H1 (cell line): Measurements from ENCODE around the gene PQBP1. TPM values are rescaled to one million over a fixed set of nuclear protein-coding genes. Genes with fewer than 3 reads are reported as not detected.
"Not testable (repeated sequence)": the region's sequence is repeated elsewhere in the genome, so short reads cannot be mapped to it uniquely, and the experiment has no call there.

Experiments used
- CTCF ChIA-PET: fragments of 300-600 bp; sonication (Branson Sonifier 250); formaldehyde crosslinking; loops from one replicate; lab custom pipeline; 2021; ENCODE audit not compliant: partially characterized antibody; lab: Charles Lee
- POLR2A ChIA-PET: fragments of 300-600 bp; sonication (Branson Sonifier 250); formaldehyde crosslinking; loops from one replicate; lab custom pipeline; 2021; ENCODE audit warnings: inconsistent platforms; ENCODE audit not compliant: partially characterized antibody; lab: Charles Lee
- DNase-seq, 2 experiments: peaks; one replicate each; pipeline versions ENCODE4 v3.0.0 to v3.0.0-alpha.2; 2010 to 2022; ENCODE audit warnings: low spot score in 2 of 2, low read depth in 1 of 2, mixed read lengths in 1 of 2
- FAIRE-seq: peaks from 2 replicates; lab custom pipeline; 2011; peaks lifted over from hg19 to GRCh38; lab: Jason Lieb, UNC
- H2AFZ ChIP-seq: 2 replicates; pipeline ENCODE4 v1.8.1; 2012; ENCODE audit warnings: low read length, inconsistent platforms
- H2AK5ac ChIP-seq: 2 replicates; pipeline ENCODE4 v1.6.1; 2013; ENCODE audit warnings: low read depth, low read length
- H2BK120ac ChIP-seq: replicated peaks from 2 replicates; pipeline ENCODE3; 2013; ENCODE audit warnings: low read depth, low read length, inconsistent platforms
- H2BK12ac ChIP-seq: 2 replicates; pipeline ENCODE4 v1.6.1; 2013; ENCODE audit warnings: low read depth, low read length
- H2BK15ac ChIP-seq: 2 replicates; pipeline ENCODE4 v1.6.1; 2013; ENCODE audit warnings: low read length
- H2BK20ac ChIP-seq: 2 replicates; pipeline ENCODE4 v1.6.1; 2013; ENCODE audit warnings: low read length
- H2BK5ac ChIP-seq: 2 replicates; pipeline ENCODE4 v1.6.1; 2013; ENCODE audit warnings: low read depth, low read length
- H3K14ac ChIP-seq: 2 replicates; pipeline ENCODE4 v1.6.1; 2013; ENCODE audit warnings: inconsistent platforms; ENCODE audit not compliant: insufficient read length
- H3K18ac ChIP-seq: 2 replicates; pipeline ENCODE4 v1.6.1; 2013; ENCODE audit warnings: low read length; ENCODE audit errors: extremely low read depth
- H3K23ac ChIP-seq: 2 replicates; pipeline ENCODE4 v1.6.1; 2013; ENCODE audit warnings: inconsistent platforms; ENCODE audit not compliant: insufficient read length
- H3K23me2 ChIP-seq: 2 replicates; pipeline ENCODE4 v1.6.1; 2013; ENCODE audit warnings: low read depth, low read length
- H3K27ac ChIP-seq: 2 replicates; pipeline ENCODE4 v1.6.1; 2011; ENCODE audit warnings: low read depth, low read length, inconsistent platforms
- H3K27me3 ChIP-seq, 4 experiments: replicated peaks in 1 of 4; 1 replicate in 1 of 4; 2 replicates in 3 of 4; pipeline versions ENCODE4 v1.6.1 to v1.8.1; 2011 to 2013; ENCODE audit warnings: low read length in 3 of 4, mild to moderate bottlenecking in 3 of 4, inconsistent platforms in 2 of 4, mixed read lengths in 2 of 4, moderate library complexity in 1 of 4; ENCODE audit not compliant: control insufficient read depth in 3 of 4, insufficient read depth in 3 of 4; ENCODE audit errors: extremely low read depth in 1 of 4
- H3K36me3 ChIP-seq, 4 experiments: 2 replicates each; pipeline versions ENCODE4 v1.6.1 to v1.8.1; 2011 to 2013; ENCODE audit warnings: mild to moderate bottlenecking in 4 of 4, low read length in 3 of 4, moderate library complexity in 2 of 4, control low read depth in 1 of 4, inconsistent platforms in 1 of 4; ENCODE audit not compliant: insufficient read depth in 4 of 4, control insufficient read depth in 2 of 4
- H3K4ac ChIP-seq: replicated peaks from 2 replicates; pipeline ENCODE3; 2013; ENCODE audit warnings: low read length, low read depth, mixed read lengths, inconsistent platforms; ENCODE audit not compliant: insufficient read length
- H3K4me1 ChIP-seq, 4 experiments: replicated peaks in 1 of 4; 1 replicate in 1 of 4; 2 replicates in 3 of 4; pipeline versions ENCODE4 v1.6.1 to v1.8.1; 2011 to 2013; ENCODE audit warnings: low read length in 3 of 4, inconsistent platforms in 2 of 4, mixed read lengths in 1 of 4; ENCODE audit not compliant: insufficient read depth in 4 of 4, control insufficient read depth in 3 of 4
- H3K4me2 ChIP-seq, 2 experiments: 2 replicates each; pipeline versions ENCODE4 v1.6.1 to v1.8.1; 2011 to 2013; ENCODE audit warnings: low read depth in 2 of 2, low read length in 2 of 2, control low read depth in 1 of 2, inconsistent platforms in 1 of 2, mild to moderate bottlenecking in 1 of 2; ENCODE audit not compliant: insufficient read depth in 1 of 2
- H3K4me3 ChIP-seq, 4 experiments: fragments of 200-600, 300-600 bp in 1 of 4; sonication (generic), shearing (Covaris generic), sonication (Bioruptor Twin) in 1 of 4; 2 replicates each; pipeline versions ENCODE4 v1.5.1 to v1.8.1; 2011 to 2016; ENCODE audit warnings: low read length in 4 of 4, low read depth in 3 of 4, control low read depth in 2 of 4, inconsistent platforms in 2 of 4, mild to moderate bottlenecking in 2 of 4, mixed read lengths in 1 of 4, moderate library complexity in 1 of 4; ENCODE audit not compliant: insufficient read depth in 2 of 4; ENCODE audit errors: extremely low read depth in 1 of 4
- H3K56ac ChIP-seq: replicated peaks from 2 replicates; pipeline ENCODE3; 2013; ENCODE audit warnings: low read depth, mild to moderate bottlenecking, mixed read lengths, low read length, inconsistent platforms; ENCODE audit not compliant: insufficient read length
- H3K79me1 ChIP-seq: 2 replicates; pipeline ENCODE4 v1.6.1; 2013; ENCODE audit warnings: low read depth, low read length, control low read depth
- H3K79me2 ChIP-seq, 2 experiments: 2 replicates each; pipeline versions ENCODE4 v1.6.1 to v1.8.1; 2012 to 2013; ENCODE audit warnings: low read length in 2 of 2, mild to moderate bottlenecking in 2 of 2, inconsistent platforms in 1 of 2; ENCODE audit not compliant: insufficient read depth in 2 of 2, control insufficient read depth in 1 of 2
- H3K9ac ChIP-seq, 4 experiments: replicated peaks in 1 of 4; 1 replicate in 1 of 4; 2 replicates in 3 of 4; pipeline versions ENCODE4 v1.6.1 to v1.8.1; 2011 to 2013; ENCODE audit warnings: low read depth in 3 of 4, low read length in 3 of 4, control low read depth in 2 of 4, mild to moderate bottlenecking in 2 of 4, moderate library complexity in 2 of 4, inconsistent platforms in 1 of 4; ENCODE audit errors: extremely low read depth in 1 of 4
- H3K9me3 ChIP-seq, 2 experiments: 2 replicates each; pipeline versions ENCODE4 v1.6.1 to v1.8.1; 2012 to 2013; ENCODE audit warnings: mild to moderate bottlenecking in 2 of 2, moderate library complexity in 2 of 2, control low read depth in 1 of 2, inconsistent platforms in 1 of 2, low read depth in 1 of 2, low read length in 1 of 2, mixed read lengths in 1 of 2; ENCODE audit not compliant: insufficient read depth in 2 of 2
- H4K20me1 ChIP-seq, 2 experiments: replicated peaks in 1 of 2; 2 replicates each; pipeline versions ENCODE3 to v1.8.1; 2011 to 2013; ENCODE audit warnings: inconsistent platforms in 2 of 2, low read length in 2 of 2, mild to moderate bottlenecking in 1 of 2; ENCODE audit not compliant: insufficient read depth in 2 of 2, control insufficient read depth in 1 of 2
- H4K5ac ChIP-seq: 2 replicates; pipeline ENCODE4 v1.6.1; 2013; ENCODE audit warnings: low read length, low read depth, mixed read lengths, inconsistent platforms; ENCODE audit not compliant: insufficient read length
- H4K8ac ChIP-seq: 2 replicates; pipeline ENCODE4 v1.8.0; 2013; ENCODE audit warnings: mild to moderate bottlenecking, moderate library complexity, low read length, inconsistent platforms; ENCODE audit not compliant: insufficient read depth; ENCODE audit errors: extremely low read depth
- H4K91ac ChIP-seq: replicated peaks from 2 replicates; pipeline ENCODE3; 2013; ENCODE audit warnings: low read length, mixed read lengths, inconsistent platforms; ENCODE audit not compliant: insufficient read length
- EP300 ChIP-seq, 2 experiments: IDR thresholded peaks; 1 replicate in 1 of 2; 2 replicates in 1 of 2; pipeline ENCODE4 v1.6.1; 2011 to 2012; ENCODE audit warnings: low read depth in 2 of 2, low read length in 2 of 2, mild to moderate bottlenecking in 2 of 2, borderline replicate concordance in 1 of 2, inconsistent platforms in 1 of 2, moderate library complexity in 1 of 2
- PHF8 ChIP-seq: fragments of 200-600 bp; sonication (generic); conservative IDR thresholded peaks from 2 replicates; pipeline ENCODE4 v1.7.1; 2012; ENCODE audit warnings: low read depth, mild to moderate bottlenecking, inconsistent platforms, low read length, moderate library complexity
- WGBS, 2 experiments: shearing (Covaris generic) in 1 of 2; methylation state at CpG; one replicate each; pipeline versions ENCODE4 v1.1.6 to v1.1.7; 2013 to 2015; ENCODE audit warnings: low lambda C conversion rate in 2 of 2, mixed read lengths in 2 of 2, inconsistent platforms in 1 of 2, low coverage in 1 of 2, missing lambda C conversion rate in 1 of 2; ENCODE audit not compliant: insufficient replicate concordance in 2 of 2, insufficient coverage in 1 of 2, insufficient read length in 1 of 2; ENCODE audit errors: extremely low coverage in 1 of 2, missing lambda C conversion rate in 1 of 2; 5-methylcytosine and 5-hydroxymethylcytosine counted together
- polyA plus RNA-seq, 7 experiments: library from polyadenylated mRNA; depleted of rRNA in 3 of 7; stranded (reverse) in 5 of 7; unstranded in 2 of 7; fragments of >200 nt in 5 of 7; fragments of 200-250 nt in 2 of 7; gene quantifications; 1 replicate in 5 of 7; 2 replicates in 1 of 7; 4 replicates in 1 of 7; pipeline versions ENCODE4 v1.2.1 to v1.2.3, GENCODE V29; 2011 to 2013; ENCODE audit warnings: missing spikeins in 2 of 7, mixed read lengths in 2 of 7
- total RNA-seq: library from RNA; stranded (reverse); fragmentation: NEBNext Ultra II Directional; extraction: Animal tissue kit (Norgen Biotek cat#: 25700); gene quantifications from 2 replicates; pipeline ENCODE4 v1.2.1, GENCODE V29; 2021

PQBP1 gene
- total and polyA plus RNA-seq, 2 of the 8 experiments (the other 6 are each of a cell fraction or from before 2014, with no cell fraction given), result 91.7 to 95.9 TPM

- no peak overlapping the region for H2AK5ac ChIP-seq
- H2AFZ ChIP-seq, result no peak overlapping the region
- 87% methylated on average over 7 of the region's 7 CpGs; no CpG with 5 or more reads in 1 of the 2 experiments for WGBS, 2 experiments
- H4K5ac ChIP-seq, result no peak overlapping the region
- H2BK20ac ChIP-seq, result no peak overlapping the region
- H3K4ac ChIP-seq, result no peak overlapping the region
- H3K36me3 ChIP-seq, result no peaks in the 10 kb centered on the region
- H3K18ac ChIP-seq, result no peak overlapping the region
- H4K91ac ChIP-seq, result no peak overlapping the region
- no peaks in the 10 kb centered on the region for H3K4me1 ChIP-seq
- no peak overlapping the region for H3K27ac ChIP-seq
- no peak overlapping the region for H2BK120ac ChIP-seq
- no peak overlapping the region for H2BK15ac ChIP-seq
- no peak overlapping the region for H2BK12ac ChIP-seq
- H3K79me2 ChIP-seq, result no peaks in the 10 kb centered on the region
- no peaks in the 10 kb centered on the region for H3K23me2 ChIP-seq
- no peak for FAIRE-seq
- H3K56ac ChIP-seq, result no peak overlapping the region
- no peak overlapping the region for H3K4me3 ChIP-seq
- no peak overlapping the region for H4K8ac ChIP-seq
- H3K23ac ChIP-seq, result no peak overlapping the region
- no peak overlapping the region for H3K14ac ChIP-seq
- POLR2A ChIA-PET, result interaction anchor here (1.5 kb wide), 1 partner anchor 27 kb away, joined by 6 read pairs; the partner anchor contains the start of gene ERAS
- H3K9ac ChIP-seq, result no peak overlapping the region
- H3K79me1 ChIP-seq, result no peaks in the 10 kb centered on the region
- no peak for TF ChIP-seq PHF8
- TF ChIP-seq EP300 (IDR thresholded peaks at IDR 0.05; ENCODE audit: borderline replicate concordance in 1 of 2, low read depth in 2 of 2, low read length in 2 of 2), result no peak
- TF ChIP-seq, all 59 proteins: peak for 0
- Histone ChIP-seq H3K27me3 (no peaks in the 10 kb centered on the region), H4K20me1 (no peaks in the 10 kb centered on the region), H2BK5ac (no peak overlapping the region), H3K9me3 (no peaks in the 10 kb centered on the region), H3K4me2 (no peak overlapping the region)
- DNase-seq, result no peak
- CTCF ChIA-PET, result no interaction called here
Measured at GRCh38 chrX:48852857-48853256, 44.9 kb upstream of the PQBP1 start.

DNA sequence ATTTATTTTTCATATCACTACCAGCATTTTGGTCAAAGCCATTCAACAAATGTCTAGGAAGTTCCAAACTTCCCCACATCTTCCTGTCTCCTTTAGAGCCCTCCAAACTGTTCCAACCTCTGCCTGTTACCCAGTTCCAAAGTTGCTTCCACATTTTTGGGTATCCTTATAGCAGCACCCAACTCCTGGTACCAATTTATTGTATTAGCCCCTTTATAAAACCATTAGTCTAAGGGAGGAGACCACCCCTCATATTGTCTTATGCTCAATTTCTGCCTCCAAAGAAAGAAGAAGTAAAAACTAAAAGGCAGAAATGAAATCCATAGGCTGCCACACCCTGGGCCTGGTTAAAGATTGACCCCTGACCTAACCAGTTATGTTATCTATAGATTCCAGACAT is 44.2 kb upstream of the PQBP1 start:
- H3K23me2 ChIP-seq, H2AK5ac ChIP-seq, H3K4me2 ChIP-seq, H3K23ac ChIP-seq, H4K91ac ChIP-seq, H3K9ac ChIP-seq, H2BK5ac ChIP-seq, POLR2A ChIA-PET, H4K20me1 ChIP-seq, H2BK20ac ChIP-seq, H3K4ac ChIP-seq, H4K8ac ChIP-seq, H3K4me1 ChIP-seq, H3K27me3 ChIP-seq, H2AFZ ChIP-seq, H2BK120ac ChIP-seq, H3K36me3 ChIP-seq, H2BK12ac ChIP-seq, FAIRE-seq, H3K4me3 ChIP-seq, H2BK15ac ChIP-seq, DNase-seq, H3K18ac ChIP-seq, H4K5ac ChIP-seq, H3K79me1 ChIP-seq, H3K79me2 ChIP-seq, H3K56ac ChIP-seq, H3K9me3 ChIP-seq, H3K14ac ChIP-seq, H3K27ac ChIP-seq, CTCF ChIA-PET: not testable (repeated sequence)
